HCT116 (cell line): ENCODE results near the gene SNRNP35. TPM values are rescaled to one million over a fixed set of nuclear protein-coding genes. Genes with fewer than 3 reads are reported as not detected.

Source experiments
- ATAC-seq: fragments of 200-7000 bp; cut with Tn5 transposase; 2 replicates; pipeline ENCODE4 v1.9.1; 2020; ENCODE audit warnings: mild to moderate bottlenecking, moderate library complexity
- BruUV-seq: library from RNA; stranded (reverse); fragments of 400-500 nt; replicated peaks from 2 replicates; lab custom pipeline; 2021; lab: Mats Ljungman, UMichigan
- CTCF ChIA-PET: fragments of 300-600 bp; sonication (Branson Sonifier 250); formaldehyde crosslinking; loops from one replicate; lab custom pipeline; 2021; ENCODE audit warnings: antibody characterized with exemption; lab: Charles Lee
- POLR2A ChIA-PET: fragments of 300-600, 350-600 bp; sonication (Branson Sonifier 250); formaldehyde crosslinking; loops from one replicate; lab custom pipeline; 2021; ENCODE audit warnings: antibody characterized with exemption; lab: Charles Lee
- RAD21 ChIA-PET, 2 experiments: fragments of 300-600 bp; sonication (Branson Sonifier 250); formaldehyde crosslinking; loops; one replicate each; lab custom pipeline; 2023; ENCODE audit warnings: low total read pairs in 2 of 2; ENCODE audit not compliant: uncharacterized antibody in 2 of 2, unreplicated experiment in 2 of 2, low non-redundant PET in 1 of 2; lab: Charles Lee
- DNase-seq: peaks from one replicate; pipeline ENCODE4 v3.0.0-alpha.2; 2010; ENCODE audit warnings: low read depth, low spot score
- H2AFZ ChIP-seq: fragments of 200-600 bp; shearing (Covaris generic), sonication (generic); 2 replicates; pipeline ENCODE4 v1.6.1; 2017; ENCODE audit warnings: low read depth, mixed run types, mixed read lengths, antibody characterized with exemption, low read length; ENCODE audit not compliant: poor library complexity, severe bottlenecking
- H3K27ac ChIP-seq: 2 replicates; pipeline ENCODE4 v1.5.1; 2012; ENCODE audit warnings: low read depth, low read length
- H3K27me3 ChIP-seq: fragments of 200-600 bp; sonication (generic); 2 replicates; pipeline ENCODE4 v1.6.1; 2016; ENCODE audit warnings: mixed run types, low read length, mixed read lengths; ENCODE audit not compliant: insufficient read depth
- H3K36me3 ChIP-seq, 2 experiments: fragments of 200-500 bp in 1 of 2; fragments of 200-600 bp in 1 of 2; sonication (Bioruptor generic) in 1 of 2; sonication (generic) in 1 of 2; 2 replicates each; pipeline versions ENCODE4 v1.5.1 to v1.6.1; 2014 to 2016; ENCODE audit warnings: low read length in 2 of 2, inconsistent platforms in 1 of 2, mixed read lengths in 1 of 2, mixed run types in 1 of 2; ENCODE audit not compliant: insufficient read depth in 2 of 2, control insufficient read depth in 1 of 2
- H3K4me1 ChIP-seq, 2 experiments: fragments of 200-600 bp in 1 of 2; sonication (generic) in 1 of 2; 2 replicates each; pipeline versions ENCODE4 v1.5.1 to v1.6.1; 2012 to 2017; ENCODE audit warnings: low read length in 2 of 2, inconsistent platforms in 1 of 2, mild to moderate bottlenecking in 1 of 2, mixed read lengths in 1 of 2, mixed run types in 1 of 2, moderate library complexity in 1 of 2; ENCODE audit not compliant: insufficient read depth in 2 of 2, control insufficient read depth in 1 of 2
- H3K4me2 ChIP-seq: fragments of 200-600 bp; sonication (generic); 2 replicates; pipeline ENCODE4 v1.6.1; 2017; ENCODE audit warnings: mixed run types, low read length, mixed read lengths
- H3K4me3 ChIP-seq, 2 experiments: fragments of 200-600 bp in 1 of 2; sonication (generic) in 1 of 2; replicated peaks in 1 of 2; 2 replicates each; pipeline ENCODE4 v1.5.1; 2011 to 2016; ENCODE audit warnings: low read length in 2 of 2, control low read depth in 1 of 2, low read depth in 1 of 2, mild to moderate bottlenecking in 1 of 2, mixed read lengths in 1 of 2, mixed run types in 1 of 2
- H3K79me2 ChIP-seq: fragments of 200-600 bp; sonication (generic); 2 replicates; pipeline ENCODE4 v1.6.1; 2017; ENCODE audit warnings: mild to moderate bottlenecking, mixed run types, low read length, moderate library complexity, mixed read lengths; ENCODE audit not compliant: insufficient read depth
- H3K9ac ChIP-seq: fragments of 200-600 bp; sonication (generic); 2 replicates; pipeline ENCODE4 v1.6.1; 2016; ENCODE audit warnings: low read length, mixed read lengths
- H3K9me2 ChIP-seq: fragments of 200-600 bp; sonication (generic), shearing (Covaris generic); 2 replicates; pipeline ENCODE4 v1.6.1; 2017; ENCODE audit warnings: mixed run types, mild to moderate bottlenecking, moderate library complexity; ENCODE audit not compliant: insufficient read depth
- H3K9me3 ChIP-seq, 2 experiments: fragments of 200-500 bp in 1 of 2; fragments of 200-600 bp in 1 of 2; sonication (Bioruptor generic) in 1 of 2; sonication (generic) in 1 of 2; 2 replicates each; pipeline ENCODE4 v1.6.1; 2014 to 2017; ENCODE audit warnings: low read length in 2 of 2, mixed read lengths in 2 of 2, inconsistent platforms in 1 of 2, low read depth in 1 of 2, mild to moderate bottlenecking in 1 of 2, mixed run types in 1 of 2, moderate library complexity in 1 of 2; ENCODE audit not compliant: control insufficient read depth in 1 of 2, insufficient read depth in 1 of 2
- H4K20me1 ChIP-seq: fragments of 200-600 bp; sonication (generic), shearing (Covaris generic); 2 replicates; pipeline ENCODE4 v1.6.1; 2017; ENCODE audit warnings: mixed run types, mild to moderate bottlenecking, moderate library complexity; ENCODE audit not compliant: insufficient read depth
- CEBPB ChIP-seq: IDR thresholded peaks from 2 replicates; pipeline ENCODE4 v1.6.1; 2012; ENCODE audit warnings: low read depth
- ELF1 ChIP-seq: IDR thresholded peaks from 2 replicates; pipeline ENCODE4 v1.6.1; 2012; ENCODE audit warnings: low read depth, borderline replicate concordance
- EZH2 ChIP-seq: fragments of 200-600 bp; sonication (generic); IDR thresholded peaks from 2 replicates; pipeline ENCODE4 v1.6.1; 2017; ENCODE audit warnings: antibody characterized with exemption, mixed run types
- EZH2phosphoT487 ChIP-seq: fragments of 200-600 bp; IDR thresholded peaks from 2 replicates; pipeline ENCODE4 v1.6.1; 2018; ENCODE audit warnings: antibody characterized with exemption, borderline replicate concordance
- POLR2A ChIP-seq: IDR thresholded peaks from 2 replicates; pipeline ENCODE4 v1.7.0; 2011; ENCODE audit warnings: borderline replicate concordance; ENCODE audit not compliant: insufficient read depth, insufficient read length; ENCODE audit errors: extremely low read depth
- POLR2AphosphoS5 ChIP-seq: IDR thresholded peaks from 2 replicates; pipeline ENCODE4 v1.6.1; 2011; ENCODE audit warnings: mild to moderate bottlenecking, low read depth, low read length, moderate library complexity
- SP1 ChIP-seq: IDR thresholded peaks from 2 replicates; pipeline ENCODE4 v1.6.1; 2012; ENCODE audit warnings: low read depth
- TCF7L2 ChIP-seq: IDR thresholded peaks from 2 replicates; pipeline ENCODE4 v1.7.0; 2011; ENCODE audit warnings: borderline replicate concordance, inconsistent platforms; ENCODE audit not compliant: insufficient read depth, insufficient read length; ENCODE audit errors: extremely low read depth
- YY1 ChIP-seq: IDR thresholded peaks from 2 replicates; pipeline ENCODE4 v1.6.1; 2011; ENCODE audit warnings: low read length, low read depth, moderate library complexity, mild to moderate bottlenecking; ENCODE audit not compliant: insufficient replicate concordance; ENCODE audit errors: extremely low read depth
- ZFX ChIP-seq: fragments of 450-650 bp; IDR thresholded peaks from 2 replicates; pipeline ENCODE4 v1.6.1; 2017
- ZNF274 ChIP-seq: fragments of 200-500 bp; sonication (Bioruptor generic); IDR thresholded peaks from 2 replicates; pipeline ENCODE4 v1.6.1; 2014; ENCODE audit warnings: mild to moderate bottlenecking, low read depth, low read length, inconsistent platforms
- intact Hi-C: fragments of 100-400 bp; cut with micrococcal nuclease; formaldehyde crosslinking; loops from 2 replicates; pipeline ENCODE4 v1.10.0; 2022
- total RNA-seq: library from RNA; stranded (reverse); gene quantifications from one replicate; pipeline ENCODE4 v1.2.1, GENCODE V29; 2021; ENCODE audit not compliant: unreplicated experiment
- TF ChIP-seq, protein P1 (sequence below), 3 experiments: fragments of 200-600 bp in 1 of 3; sonication (generic) in 1 of 3; IDR thresholded peaks in 2 of 3; conservative IDR thresholded peaks in 1 of 3; 2 replicates each; pipeline ENCODE4 v1.5.1; 2012 to 2017; ENCODE audit warnings: low read depth in 2 of 3, low read length in 2 of 3, antibody characterized with exemption in 1 of 3, borderline replicate concordance in 1 of 3, control low read depth in 1 of 3, mild to moderate bottlenecking in 1 of 3, mixed read lengths in 1 of 3, mixed run types in 1 of 3, moderate library complexity in 1 of 3; ENCODE audit not compliant: insufficient read depth in 1 of 3
- TF ChIP-seq, protein P2 (sequence below): IDR thresholded peaks from 2 replicates; pipeline ENCODE4 v1.6.1; 2012

The SNRNP35 gene
- total RNA-seq, 1 experiment from 2014 or later, result 12.4 TPM

DNA sequence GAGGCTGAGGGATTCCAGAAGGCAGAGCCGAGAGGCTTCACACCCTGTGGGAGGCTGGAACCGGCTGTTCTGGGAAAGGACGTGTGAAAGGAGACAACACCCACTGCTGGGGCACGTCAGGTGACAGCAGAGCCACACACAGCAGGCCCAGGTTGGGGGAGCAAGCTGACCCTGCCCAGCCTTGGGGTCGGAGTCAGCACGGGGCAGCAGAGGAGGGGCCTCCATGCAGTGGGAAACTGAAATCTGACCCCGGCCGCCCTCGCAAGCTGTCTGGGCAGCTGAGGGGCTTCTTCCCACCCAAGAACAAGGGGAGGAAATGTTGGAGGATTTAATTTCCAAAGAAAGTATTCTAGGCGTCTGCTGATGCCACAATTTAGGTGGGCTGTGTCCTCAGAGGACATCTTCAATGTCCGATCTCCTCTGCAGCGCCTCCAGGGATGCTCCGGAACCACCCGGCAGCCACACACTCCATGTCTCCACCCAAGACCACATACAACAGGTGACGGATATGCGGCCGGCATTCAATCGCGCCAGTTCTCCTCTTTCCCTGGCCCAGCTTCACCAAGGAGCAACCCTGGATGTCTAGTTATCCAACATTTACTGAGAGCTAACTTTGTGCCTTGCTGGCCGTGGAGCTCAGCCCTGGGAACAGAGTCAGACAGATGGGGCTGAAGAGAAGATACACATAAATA lies 30.7 kb downstream of the SNRNP35 start:
- Histone ChIP-seq H3K27me3 (no peaks in the 10 kb centered on the region), H3K4me2 (no peak overlapping the region), H3K79me2 (no peaks in the 10 kb centered on the region), H4K20me1 (no peaks in the 10 kb centered on the region), H2AFZ (no peak overlapping the region), H3K9ac (no peak overlapping the region), H3K27ac (no peak overlapping the region), H3K36me3 (no peaks in the 10 kb centered on the region; a peak in 1 of 4 replicates), H3K9me3 (no peaks in the 10 kb centered on the region), H3K4me3 (no peak overlapping the region), H3K4me1 (no peaks in the 10 kb centered on the region), H3K9me2 (no peaks in the 10 kb centered on the region)
- TF ChIP-seq, protein P1, sequence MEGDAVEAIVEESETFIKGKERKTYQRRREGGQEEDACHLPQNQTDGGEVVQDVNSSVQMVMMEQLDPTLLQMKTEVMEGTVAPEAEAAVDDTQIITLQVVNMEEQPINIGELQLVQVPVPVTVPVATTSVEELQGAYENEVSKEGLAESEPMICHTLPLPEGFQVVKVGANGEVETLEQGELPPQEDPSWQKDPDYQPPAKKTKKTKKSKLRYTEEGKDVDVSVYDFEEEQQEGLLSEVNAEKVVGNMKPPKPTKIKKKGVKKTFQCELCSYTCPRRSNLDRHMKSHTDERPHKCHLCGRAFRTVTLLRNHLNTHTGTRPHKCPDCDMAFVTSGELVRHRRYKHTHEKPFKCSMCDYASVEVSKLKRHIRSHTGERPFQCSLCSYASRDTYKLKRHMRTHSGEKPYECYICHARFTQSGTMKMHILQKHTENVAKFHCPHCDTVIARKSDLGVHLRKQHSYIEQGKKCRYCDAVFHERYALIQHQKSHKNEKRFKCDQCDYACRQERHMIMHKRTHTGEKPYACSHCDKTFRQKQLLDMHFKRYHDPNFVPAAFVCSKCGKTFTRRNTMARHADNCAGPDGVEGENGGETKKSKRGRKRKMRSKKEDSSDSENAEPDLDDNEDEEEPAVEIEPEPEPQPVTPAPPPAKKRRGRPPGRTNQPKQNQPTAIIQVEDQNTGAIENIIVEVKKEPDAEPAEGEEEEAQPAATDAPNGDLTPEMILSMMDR (IDR thresholded peaks at IDR 0.05 in 2 of 3, conservative IDR thresholded peaks at IDR 0.05 in 1 of 3; ENCODE audit: borderline replicate concordance in 1 of 3, insufficient read depth in 1 of 3, low read depth in 2 of 3, low read length in 2 of 3), result no peak
- TF ChIP-seq ZFX, result no peak
- no peak for TF ChIP-seq EZH2phosphoT487
- no peak for TF ChIP-seq ELF1
- TF ChIP-seq CEBPB, result no peak
- no peak for TF ChIP-seq POLR2AphosphoS5
- no peak for TF ChIP-seq TCF7L2
- no peak for TF ChIP-seq POLR2A
- intact Hi-C loops, result no loop called here
- ATAC-seq (no peak), DNase-seq (no peak)
- CTCF ChIA-PET, result no interaction called here
- BruUV-seq, result no TSS peak
- RAD21 ChIA-PET, result no interaction called here
- POLR2A ChIA-PET, result no interaction called here

DNA sequence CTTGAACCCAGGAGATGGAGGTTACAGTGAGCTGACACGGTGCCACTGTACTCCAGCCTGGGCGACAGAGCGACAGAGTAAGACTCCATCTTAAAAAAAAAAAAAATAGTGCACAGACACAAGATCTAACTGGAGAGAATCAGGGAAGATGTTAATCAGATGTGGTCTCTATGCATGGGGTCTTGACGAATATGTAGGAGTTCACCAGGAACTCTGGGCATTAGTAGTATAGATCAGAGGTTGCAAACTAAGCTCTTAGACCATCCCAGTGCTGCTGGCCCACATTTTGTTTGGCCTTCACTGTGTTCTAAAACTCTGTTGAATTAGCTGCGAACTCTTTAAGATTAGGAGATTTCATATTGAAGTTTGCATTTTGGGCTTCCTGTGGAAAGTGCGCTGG lies 31.6 kb downstream of the SNRNP35 start:
- CTCF ChIA-PET, result no interaction called here
- RAD21 ChIA-PET, result interaction anchor here in 1 of 2 experiments (0.6 kb wide), 1 partner anchor 162 kb away, joined by 3 read pairs; no protein-coding TSS in a partner anchor
- H3K4me1 ChIP-seq, result no peaks in the 10 kb centered on the region
- no peak overlapping the region for H3K9ac ChIP-seq
- TF ChIP-seq, protein P2, sequence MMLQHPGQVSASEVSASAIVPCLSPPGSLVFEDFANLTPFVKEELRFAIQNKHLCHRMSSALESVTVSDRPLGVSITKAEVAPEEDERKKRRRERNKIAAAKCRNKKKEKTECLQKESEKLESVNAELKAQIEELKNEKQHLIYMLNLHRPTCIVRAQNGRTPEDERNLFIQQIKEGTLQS, result no peak
- TF ChIP-seq YY1 (no peak), SP1 (no peak), ZNF274 (no peak), EZH2 (no peak), POLR2AphosphoS5 (no peak), ELF1 (no peak)
- H3K4me2 ChIP-seq, result no peak overlapping the region
- H3K36me3 ChIP-seq, result no peaks in the 10 kb centered on the region; a peak in 1 of 4 replicates
- H3K79me2 ChIP-seq, result no peaks in the 10 kb centered on the region
- no peaks in the 10 kb centered on the region for H3K27me3 ChIP-seq
- ATAC-seq, result no peak
- no peak overlapping the region for H2AFZ ChIP-seq
- no peak for DNase-seq
- H3K9me3 ChIP-seq, result no peaks in the 10 kb centered on the region
- POLR2A ChIA-PET, result no interaction called here
- no TSS peak for BruUV-seq
- no peak overlapping the region for H3K4me3 ChIP-seq
- intact Hi-C loops, result no loop called here
- no peaks in the 10 kb centered on the region for H4K20me1 ChIP-seq
- no peaks in the 10 kb centered on the region for H3K9me2 ChIP-seq
- no peak overlapping the region for H3K27ac ChIP-seq
